ENCODE data around the gene HNRNPH1.
"Not testable (repeated sequence)": the region's sequence is repeated elsewhere in the genome, so short reads cannot be mapped to it uniquely, and the experiment has no call there.

DNA sequence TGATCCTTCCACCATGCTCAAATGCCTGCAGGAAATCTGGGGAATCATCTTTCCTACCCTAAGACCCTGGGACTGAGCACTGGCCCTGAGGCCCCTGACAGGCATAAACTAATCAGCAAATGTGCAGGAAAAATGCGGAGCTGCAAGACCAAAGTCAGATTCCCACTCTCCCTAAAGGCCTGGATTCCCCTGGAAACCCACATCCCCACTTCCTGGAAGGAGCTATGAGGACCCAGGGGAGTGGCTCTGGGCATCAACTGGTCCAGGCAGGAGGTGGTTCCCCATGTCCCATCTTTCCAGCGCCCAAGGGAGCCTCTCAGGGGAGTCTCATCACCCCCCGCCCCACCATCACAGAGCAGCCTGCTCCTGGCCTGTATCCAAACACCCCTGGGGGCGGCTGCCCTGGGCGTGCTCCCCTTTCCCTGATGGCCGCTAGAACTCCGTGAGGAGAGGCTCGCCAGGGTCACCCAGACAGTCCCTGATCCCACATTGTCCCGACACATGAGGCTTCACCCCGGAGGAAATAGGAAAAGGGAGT lies 25.8 kb upstream of the HNRNPH1 start:
- not testable (repeated sequence) for TF ChIP-seq CTCF, POLR2A (IDR thresholded peaks at IDR 0.05)
